HG03354 (cell line): Measurements from ENCODE around the gene APC.
A peak's percentile ranks its signal among the peaks of the same experiment; 100 is the strongest.

Experiments used
- ATAC-seq: cut with Tn5 transposase; IDR thresholded peaks from one replicate; pipeline ENCODE4 v1.9.1; 2021; ENCODE audit warnings: mild to moderate bottlenecking; ENCODE audit not compliant: unreplicated experiment, poor library complexity, severe bottlenecking

The APC gene

DNA sequence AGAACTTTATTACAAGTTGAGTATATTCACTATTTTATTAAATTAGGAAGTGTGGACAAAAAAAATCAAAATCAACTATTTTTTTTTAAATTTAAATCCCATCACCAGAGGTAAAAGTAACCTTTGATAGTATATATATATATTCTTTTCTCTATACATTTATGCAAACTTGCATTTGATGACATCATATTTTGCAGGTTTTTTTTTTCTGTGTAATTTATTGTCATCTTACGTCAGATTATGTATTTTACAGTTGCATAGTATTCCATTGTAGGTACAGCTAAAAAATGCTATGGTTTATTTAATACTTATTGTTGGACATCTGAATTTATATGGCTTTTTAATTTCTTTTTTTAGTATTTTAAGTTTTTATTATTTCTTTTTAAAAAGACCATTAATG lies 25.5 kb downstream of the APC start:
- no peak for ATAC-seq

DNA sequence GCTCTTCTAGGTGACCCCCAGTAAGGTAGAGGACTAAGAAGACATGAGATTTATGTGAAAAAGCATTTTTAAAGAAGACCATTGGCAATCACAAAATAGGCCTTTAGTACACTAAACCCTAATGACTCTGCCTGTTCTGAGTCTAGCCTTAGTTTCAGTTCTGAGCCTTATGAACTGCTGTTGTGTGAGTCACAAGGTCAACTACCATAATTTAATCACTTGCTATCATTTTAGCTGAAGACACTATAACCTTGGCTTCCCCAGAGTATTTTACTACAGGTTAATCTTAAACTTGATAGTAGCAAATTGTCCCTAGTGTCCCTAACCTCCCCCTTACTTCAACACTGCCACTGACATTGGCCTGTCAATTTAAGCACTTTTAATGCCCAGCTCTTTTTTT lies 34.4 kb downstream of the APC start:
- no peak for ATAC-seq

DNA sequence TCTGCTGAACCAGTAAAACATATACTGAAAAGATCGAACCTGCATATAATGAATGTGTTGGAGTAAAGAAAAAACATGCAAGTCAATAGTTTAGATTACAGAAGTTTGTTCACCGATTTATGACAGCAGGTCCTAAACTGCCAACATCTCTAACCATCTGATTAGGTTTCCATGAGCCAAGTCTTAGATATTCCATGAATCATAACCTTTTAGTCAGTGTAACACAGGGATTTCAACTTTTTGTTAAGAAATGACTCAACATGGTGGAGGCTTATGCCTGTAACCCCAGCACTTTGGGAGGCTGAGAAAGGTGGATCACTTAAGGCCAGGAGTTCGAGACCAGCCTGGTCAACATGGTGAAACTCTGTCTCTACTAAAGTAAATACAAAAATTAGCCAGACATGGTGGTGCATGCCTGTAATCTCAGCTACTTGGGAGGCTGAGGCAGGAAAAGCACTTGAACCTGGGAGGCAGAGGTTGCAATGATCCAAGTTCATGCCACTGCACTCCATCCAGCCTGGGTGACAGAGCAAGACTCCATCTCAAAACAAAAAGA lies 38.7 kb downstream of the APC start:
- ATAC-seq = no peak

DNA sequence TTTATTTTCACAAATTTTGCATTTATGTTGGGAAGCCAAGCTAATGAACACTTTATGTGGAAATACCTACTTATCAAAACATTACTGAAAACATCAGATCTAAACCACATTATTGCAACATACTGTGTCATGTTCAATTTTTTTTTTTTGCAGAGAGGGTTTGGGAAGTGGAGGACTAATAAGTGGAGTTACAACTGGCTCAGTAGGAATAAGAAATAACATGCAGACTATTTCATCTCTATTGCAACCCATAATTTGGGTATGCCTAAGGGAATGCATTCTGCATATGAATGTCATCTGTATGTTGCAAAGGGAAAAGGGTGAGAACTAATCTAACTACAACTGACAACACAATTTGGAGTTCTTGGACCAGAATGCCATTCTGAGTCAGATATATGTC lies 41.8 kb downstream of the APC start:
- no peak for ATAC-seq

DNA sequence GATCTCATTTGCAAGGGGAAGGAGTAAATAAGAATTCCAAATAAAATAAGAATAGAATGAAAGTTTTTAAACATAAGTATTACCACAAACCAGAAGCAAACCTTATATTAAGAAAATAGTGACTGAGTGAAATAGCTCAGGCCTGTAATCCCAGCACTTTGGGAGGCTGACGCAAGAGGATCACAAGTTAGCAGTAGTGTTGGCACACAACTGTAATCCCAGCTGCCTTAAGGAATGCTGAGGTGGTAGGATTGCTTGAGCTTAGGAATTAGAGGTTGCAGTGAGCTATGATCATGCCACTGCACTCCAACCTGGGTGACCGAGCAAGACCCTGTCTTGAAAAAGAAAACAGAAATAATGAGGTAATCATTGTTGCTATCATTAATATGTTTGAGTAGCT lies 47.0 kb downstream of the APC start:
- no peak for ATAC-seq

DNA sequence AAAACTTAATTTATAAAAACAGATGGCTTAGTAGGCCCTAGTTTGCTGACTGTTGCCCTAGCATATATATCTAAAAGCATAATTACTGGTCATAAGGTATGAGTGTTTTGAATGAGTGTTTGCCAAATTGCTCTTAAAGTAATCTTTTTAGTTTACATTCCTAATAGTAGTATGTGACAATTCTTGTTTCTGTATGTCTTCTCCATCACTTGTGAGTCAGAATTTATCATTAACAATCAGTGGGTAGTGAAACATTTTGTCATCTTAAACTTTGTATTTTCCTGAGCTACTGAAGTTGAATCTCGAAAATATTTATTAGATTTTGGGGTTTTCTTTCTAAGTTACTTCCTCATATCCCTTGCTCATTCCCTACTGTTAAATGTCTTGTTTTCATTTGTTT lies 49.6 kb downstream of the APC start:
- ATAC-seq = no peak

GRCh38 chr5:112787896-112788295 lies 50.2 kb downstream of the APC start:
- no peak for ATAC-seq

- ATAC-seq = no peak
Measured at GRCh38 chr5:112793201-112793600, 55.5 kb downstream of the APC start.

- no peak for ATAC-seq
Measured at GRCh38 chr5:112794410-112794809, 56.7 kb downstream of the APC start.

DNA sequence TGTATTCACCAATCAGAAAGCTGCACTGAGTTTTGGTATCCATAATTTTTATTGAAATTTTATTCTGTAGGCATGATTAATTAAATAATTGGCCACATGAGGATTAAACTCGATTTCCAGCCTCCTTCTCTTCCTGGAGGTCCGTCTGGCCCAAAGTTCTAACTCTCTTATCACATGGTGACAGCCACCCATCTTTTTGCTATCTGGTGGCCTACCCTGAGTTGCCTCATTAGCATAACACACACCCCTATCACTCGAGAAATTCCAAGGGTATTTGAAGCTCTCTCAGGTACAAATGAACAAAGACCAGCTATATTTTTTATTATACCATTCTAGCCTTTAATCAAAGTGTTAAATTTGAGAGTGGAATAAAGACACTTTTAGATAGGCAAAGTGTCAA lies 57.7 kb downstream of the APC start:
- ATAC-seq = no peak

DNA sequence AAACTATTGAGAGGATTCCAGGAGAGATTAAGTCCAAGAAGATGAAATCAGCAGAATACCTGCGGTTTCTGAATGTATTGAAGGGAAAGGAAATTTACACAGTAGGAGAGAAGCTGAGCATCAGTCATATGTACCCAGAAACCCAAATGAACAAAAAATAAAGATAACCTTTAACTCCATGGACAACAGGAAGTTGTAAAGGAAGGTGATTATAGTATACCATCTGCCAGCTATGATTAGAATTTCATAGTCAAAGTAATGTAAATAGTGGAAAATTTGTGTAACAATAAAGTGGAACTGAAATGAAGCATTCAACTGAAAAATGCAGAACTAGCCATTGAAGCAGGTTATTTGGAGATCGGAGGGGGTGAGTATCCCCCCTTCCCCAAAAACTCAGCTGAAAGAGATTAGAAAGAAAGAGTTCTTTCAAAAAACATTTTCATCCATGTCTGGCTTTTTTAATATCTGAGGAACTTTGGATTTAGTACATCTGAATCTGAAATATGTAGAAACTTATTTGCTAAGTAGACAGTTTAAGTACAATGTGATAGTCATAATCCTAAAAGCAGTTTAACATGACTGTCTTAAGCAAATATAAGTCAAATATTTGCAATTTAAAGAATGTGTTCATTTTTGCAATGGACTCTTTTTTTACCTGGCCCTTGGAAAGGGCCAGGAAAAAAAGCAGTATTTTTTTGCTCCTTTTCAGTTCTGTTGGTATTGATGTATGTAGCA lies 58.4 kb downstream of the APC start:
- peak; percentile 52 for ATAC-seq

- ATAC-seq = no peak
Measured at GRCh38 chr5:112799661-112800060, 62.0 kb downstream of the APC start.

DNA sequence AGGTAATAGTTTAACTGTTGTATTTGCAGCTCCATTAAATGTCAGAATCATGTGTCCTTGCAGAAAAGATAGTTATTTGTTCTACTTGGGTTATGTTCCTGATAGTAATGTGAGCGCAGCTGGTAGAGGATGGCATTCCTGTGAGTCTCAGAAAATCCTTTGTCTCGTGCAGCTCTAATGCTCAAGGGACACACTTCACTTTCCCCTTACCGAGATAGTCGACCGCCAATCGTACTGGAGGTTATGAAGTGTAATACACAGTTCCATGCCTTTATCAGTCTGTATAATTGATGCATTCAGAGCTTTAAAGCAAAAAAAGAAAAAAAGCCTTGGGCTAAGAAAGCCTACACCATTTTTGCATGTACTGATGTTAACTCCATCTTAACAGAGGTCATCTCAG lies 63.2 kb downstream of the APC start:
- ATAC-seq = no peak

DNA sequence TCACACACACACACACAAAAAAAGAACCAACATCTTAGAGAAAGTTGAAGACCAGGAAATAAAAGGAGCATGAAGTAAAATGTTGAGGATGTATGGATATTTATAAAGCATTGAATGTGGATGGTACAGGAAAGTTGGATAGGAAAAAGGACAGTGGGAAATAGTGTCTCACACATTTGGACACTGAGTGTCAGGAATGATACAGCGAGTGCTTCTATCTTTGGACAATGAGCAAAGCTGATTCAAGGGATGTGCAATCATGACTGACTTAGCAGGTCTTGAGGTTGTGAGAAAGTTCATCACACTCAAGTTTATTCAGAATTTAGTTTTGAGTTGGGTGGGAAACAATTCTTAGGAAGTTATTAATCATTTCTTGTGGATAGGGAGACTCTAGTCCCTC lies 73.3 kb downstream of the APC start:
- no peak for ATAC-seq

DNA sequence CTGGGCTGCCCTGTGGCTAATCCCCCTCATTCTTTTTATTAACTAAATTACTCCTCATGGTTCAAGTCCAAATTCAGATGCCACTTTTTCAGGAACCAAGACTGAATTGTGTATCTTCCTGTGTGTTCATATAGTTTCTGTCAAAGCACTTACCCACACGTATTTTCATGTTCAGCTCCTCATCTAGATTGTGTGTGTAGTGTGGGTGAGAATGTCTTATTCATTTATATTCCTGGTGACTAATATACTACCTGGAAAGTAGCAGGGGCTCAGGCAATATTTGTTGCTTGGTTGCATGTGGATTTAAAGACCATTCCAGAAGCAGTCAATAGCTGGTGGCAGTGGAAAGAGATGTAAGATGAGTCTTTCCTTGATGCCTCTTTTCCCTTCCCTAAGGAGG lies 74.9 kb downstream of the APC start:
- ATAC-seq = no peak

GRCh38 chr5:112820246-112820645 lies 82.6 kb downstream of the APC start:
- ATAC-seq = no peak

DNA sequence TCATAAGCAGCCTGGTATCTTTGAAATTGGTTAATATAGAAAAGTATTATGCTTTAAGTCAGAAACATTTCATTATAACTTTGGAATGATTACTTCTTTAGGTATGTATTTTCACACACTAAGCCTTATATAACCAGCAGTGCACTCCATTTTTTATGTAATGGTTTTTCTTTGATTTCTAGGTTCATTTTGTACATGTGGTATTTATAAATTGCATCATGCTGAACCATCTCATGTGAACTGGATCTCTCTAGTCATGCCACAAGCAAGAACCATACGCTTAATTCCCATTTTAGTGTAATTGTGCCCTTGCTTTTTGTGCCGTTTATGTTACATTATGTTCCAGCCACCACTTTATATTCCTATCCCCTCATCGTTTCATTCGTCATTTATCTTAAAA lies 84.8 kb downstream of the APC start:
- ATAC-seq = no peak

GRCh38 chr5:112823181-112823580 lies 85.5 kb downstream of the APC start:
- ATAC-seq = no peak

DNA sequence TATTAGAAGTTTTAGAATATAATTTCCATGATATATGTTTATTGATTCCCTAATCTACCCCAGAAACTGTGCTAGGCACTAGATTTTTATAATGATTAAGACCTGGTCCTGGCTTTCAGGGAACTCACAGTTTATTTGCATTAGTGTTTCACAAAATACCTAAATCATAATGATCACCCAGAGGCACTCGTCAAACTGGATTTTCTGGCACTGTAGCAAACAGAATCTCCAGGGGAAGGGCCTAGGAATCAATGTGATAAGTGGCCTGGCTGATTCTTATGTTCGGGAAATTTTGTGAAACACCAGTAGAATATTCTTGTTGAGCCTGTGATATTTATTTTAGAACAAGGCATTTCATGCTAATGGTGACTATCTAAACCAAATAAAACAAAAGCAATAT lies 86.0 kb downstream of the APC start:
- no peak for ATAC-seq

GRCh38 chr5:112824197-112824596 lies 86.5 kb downstream of the APC start:
- ATAC-seq = no peak

GRCh38 chr5:112830378-112830777 lies 92.7 kb downstream of the APC start:
- ATAC-seq = no peak

DNA sequence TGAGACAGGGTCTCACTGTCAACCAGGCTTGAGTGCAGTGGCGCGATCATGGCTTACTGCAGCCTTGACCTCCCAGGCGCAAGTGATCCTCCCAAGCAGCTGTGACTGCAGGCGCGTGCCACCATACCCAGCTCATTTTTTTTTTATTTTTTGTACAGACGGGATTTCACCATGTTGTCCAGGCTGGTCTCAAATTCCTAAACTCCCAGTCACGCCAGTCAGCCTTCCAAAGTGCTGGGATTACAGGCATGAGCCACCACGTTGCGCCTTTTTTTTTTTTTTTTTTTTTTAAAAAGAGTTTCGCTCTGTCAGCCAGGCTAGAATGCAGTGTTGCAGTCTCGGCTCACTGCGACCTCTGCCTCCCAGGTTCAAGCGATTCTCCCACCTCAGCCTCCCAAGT lies 96.3 kb downstream of the APC start:
- no peak for ATAC-seq
